Endothelial cell (in vitro differentiated cells): ENCODE results near the gene CTNNBL1. TPM values are rescaled to one million over a fixed set of nuclear protein-coding genes. Genes with fewer than 3 reads are reported as not detected.

ENCODE experiments used
- DNase-seq: peaks from one replicate; pipeline ENCODE4 v3.0.0; 2021; ENCODE audit warnings: low spot score
- H3K27ac Mint-ChIP-seq: one replicate; pipeline ENCODE4 v1.8.0; 2021; ENCODE audit warnings: mixed read lengths, inconsistent platforms; ENCODE audit not compliant: unreplicated experiment
- H3K27me3 Mint-ChIP-seq: one replicate; pipeline ENCODE4 v1.8.0; 2021; ENCODE audit warnings: mild to moderate bottlenecking, moderate library complexity, mixed read lengths, inconsistent platforms; ENCODE audit not compliant: unreplicated experiment
- H3K36me3 Mint-ChIP-seq: one replicate; pipeline ENCODE4 v1.8.0; 2021; ENCODE audit warnings: mild to moderate bottlenecking, low read depth, mixed read lengths, inconsistent platforms; ENCODE audit not compliant: unreplicated experiment
- H3K4me1 Mint-ChIP-seq: one replicate; pipeline ENCODE4 v1.8.0; 2021; ENCODE audit warnings: mild to moderate bottlenecking, mixed read lengths, inconsistent platforms; ENCODE audit not compliant: unreplicated experiment
- H3K4me3 Mint-ChIP-seq: one replicate; pipeline ENCODE4 v1.8.0; 2021; ENCODE audit warnings: mild to moderate bottlenecking, mixed read lengths, inconsistent platforms; ENCODE audit not compliant: unreplicated experiment
- H3K9me3 Mint-ChIP-seq: one replicate; pipeline ENCODE4 v1.8.0; 2021; ENCODE audit warnings: mixed read lengths, inconsistent platforms; ENCODE audit not compliant: unreplicated experiment
- CTCF ChIP-seq: fragments of 200-600 bp; sonication (generic); IDR thresholded peaks from one replicate; pipeline ENCODE4 v1.5.0; 2021; ENCODE audit warnings: antibody characterized with exemption; ENCODE audit not compliant: unreplicated experiment
- total RNA-seq: library from RNA; stranded (reverse); fragmentation: NEBNext Ultra II Directional; extraction: Animal tissue kit (Norgen Biotek cat#: 25700); gene quantifications from one replicate; pipeline ENCODE4 v1.2.1, GENCODE V29; 2021; ENCODE audit not compliant: unreplicated experiment

CTNNBL1 gene
- total RNA-seq, 1 donor from 2014 or later = 84.8 TPM

GRCh38 chr20:37790900-37791299 lies 97.1 kb downstream of the CTNNBL1 start:
- Mint-ChIP-seq H3K4me1 (no peaks in the 10 kb centered on the region), H3K36me3 (peaks cover 32% of the 10 kb centered on the region)

DNA sequence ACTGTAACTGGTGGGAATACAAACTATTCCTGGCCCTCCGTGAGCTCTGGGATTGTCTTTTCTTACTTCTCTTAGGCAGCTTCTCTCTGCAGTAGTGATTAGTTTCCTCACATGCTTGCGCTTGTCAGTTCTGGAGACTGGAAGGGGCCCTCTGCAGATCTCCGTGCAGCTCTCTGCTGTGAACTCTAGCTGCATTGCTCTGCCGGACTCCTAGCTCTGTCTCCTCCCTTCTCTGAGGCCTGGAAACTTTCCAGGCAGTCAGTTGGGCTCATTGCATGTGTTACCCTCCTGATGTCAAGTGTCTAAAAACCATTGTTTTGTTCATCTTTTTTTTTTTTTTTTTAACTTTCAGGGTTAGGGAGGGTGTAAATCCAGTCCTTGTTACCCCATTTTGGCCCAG lies 102.3 kb downstream of the CTNNBL1 start:
- no peaks in the 10 kb centered on the region for H3K4me1 Mint-ChIP-seq
- DNase-seq = no peak
- no peak overlapping the region for H3K4me3 Mint-ChIP-seq
- H3K36me3 Mint-ChIP-seq = peaks cover 23% of the 10 kb centered on the region
- H3K9me3 Mint-ChIP-seq = no peaks in the 10 kb centered on the region
- no peak overlapping the region for H3K27ac Mint-ChIP-seq
- no peak for TF ChIP-seq CTCF
- no peaks in the 10 kb centered on the region for H3K27me3 Mint-ChIP-seq

More at GRCh38 chr20:37790900-37791299, 97.1 kb downstream of the CTNNBL1 start:
- no peaks in the 10 kb centered on the region for H3K27me3 Mint-ChIP-seq
- no peak for DNase-seq
- TF ChIP-seq CTCF = no peak
- no peak overlapping the region for H3K27ac Mint-ChIP-seq
- no peak overlapping the region for H3K4me3 Mint-ChIP-seq
- no peaks in the 10 kb centered on the region for H3K9me3 Mint-ChIP-seq

GRCh38 chr20:37796733-37797132 lies 102.9 kb downstream of the CTNNBL1 start:
- TF ChIP-seq CTCF = no peak
- Mint-ChIP-seq H3K9me3 (no peaks in the 10 kb centered on the region), H3K4me1 (no peaks in the 10 kb centered on the region), H3K4me3 (no peak overlapping the region), H3K27ac (no peak overlapping the region), H3K36me3 (peaks cover 19% of the 10 kb centered on the region), H3K27me3 (no peaks in the 10 kb centered on the region)
- DNase-seq = no peak

DNA sequence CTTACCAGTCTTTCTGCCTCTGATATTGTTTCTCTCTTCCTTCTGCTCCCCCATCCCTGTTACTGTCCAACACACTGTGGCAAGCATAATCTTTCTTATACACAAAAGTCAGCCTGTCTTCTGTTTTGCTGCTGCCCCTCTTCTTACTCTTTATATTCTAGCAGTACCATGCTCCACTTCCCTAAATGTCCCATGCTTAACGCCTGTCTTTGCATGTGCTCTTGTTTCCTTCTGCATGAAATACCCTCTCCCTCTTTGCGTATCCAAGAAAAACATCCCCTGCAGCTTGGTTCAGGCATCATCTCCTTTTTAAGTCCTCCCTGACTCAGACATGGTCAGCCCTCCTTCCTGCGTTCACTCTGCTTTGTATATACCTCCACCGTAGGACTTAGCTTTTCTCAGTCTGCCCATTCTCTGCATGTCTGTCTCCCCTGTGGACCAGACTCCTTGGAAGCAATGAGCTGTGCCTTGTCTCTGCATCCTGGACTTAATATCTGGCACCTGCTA lies 103.9 kb downstream of the CTNNBL1 start:
- no peaks in the 10 kb centered on the region for H3K9me3 Mint-ChIP-seq
- no peak for DNase-seq
- H3K27me3 Mint-ChIP-seq = no peaks in the 10 kb centered on the region
- H3K36me3 Mint-ChIP-seq = peaks cover 11% of the 10 kb centered on the region
- no peak for TF ChIP-seq CTCF
- H3K27ac Mint-ChIP-seq = no peak overlapping the region
- H3K4me1 Mint-ChIP-seq = peaks cover under 1% of the 10 kb centered on the region
- no peak overlapping the region for H3K4me3 Mint-ChIP-seq

GRCh38 chr20:37798312-37798711 lies 104.5 kb downstream of the CTNNBL1 start:
- Mint-ChIP-seq H3K27me3 (no peaks in the 10 kb centered on the region), H3K4me3 (no peak overlapping the region), H3K4me1 (peaks cover 5% of the 10 kb centered on the region), H3K27ac (no peak overlapping the region), H3K36me3 (peaks cover 11% of the 10 kb centered on the region), H3K9me3 (no peaks in the 10 kb centered on the region)
- TF ChIP-seq CTCF = no peak
- no peak for DNase-seq
